ENCODE data around the gene DNAJA2.

The DNAJA2 gene

GRCh38 chr16:46996952-46997458 lies 23.5 kb upstream of the DNAJA2 start:
- no peak for TF ChIP-seq CTCF (IDR thresholded peaks at IDR 0.05; ENCODE audit: low read depth, low read length)
- no peaks in the 10 kb centered on the region for H3K36me3 ChIP-seq
- DNase-seq: no peak
- no peaks in the 10 kb centered on the region for H3K4me1 ChIP-seq
- no peaks in the 10 kb centered on the region for H3K27me3 ChIP-seq
- H3K4me3 ChIP-seq (ENCODE audit: low read depth, low read length): no peak overlapping the region
- no peaks in the 10 kb centered on the region for H3K9me3 ChIP-seq

- H3K27me3 ChIP-seq: no peaks in the 10 kb centered on the region
- no peak overlapping the region for H3K4me3 ChIP-seq (ENCODE audit: low read depth, low read length)
- no peaks in the 10 kb centered on the region for H3K36me3 ChIP-seq
- H3K4me1 ChIP-seq: no peaks in the 10 kb centered on the region
- TF ChIP-seq CTCF (IDR thresholded peaks at IDR 0.05; ENCODE audit: low read depth, low read length): no peak
- DNase-seq: no peak
- no peaks in the 10 kb centered on the region for H3K9me3 ChIP-seq
These were observed 22.9 kb upstream of the DNAJA2 start for GRCh38 chr16:46996391-46996790.

GRCh38 chr16:46991729-46992704 lies 18.5 kb upstream of the DNAJA2 start:
- no peak for TF ChIP-seq CTCF (IDR thresholded peaks at IDR 0.05; ENCODE audit: low read depth, low read length)
- Histone ChIP-seq H3K9me3 (no peaks in the 10 kb centered on the region), H3K27me3 (no peaks in the 10 kb centered on the region), H3K4me1 (no peaks in the 10 kb centered on the region), H3K4me3 (ENCODE audit: low read depth, low read length) (no peak overlapping the region), H3K36me3 (no peaks in the 10 kb centered on the region)
- DNase-seq: no peak

- no peak for DNase-seq
- Histone ChIP-seq H3K9me3 (no peaks in the 10 kb centered on the region), H3K36me3 (no peaks in the 10 kb centered on the region), H3K4me1 (no peaks in the 10 kb centered on the region), H3K4me3 (ENCODE audit: low read depth, low read length) (no peak overlapping the region), H3K27me3 (no peaks in the 10 kb centered on the region)
- TF ChIP-seq CTCF (IDR thresholded peaks at IDR 0.05; ENCODE audit: low read depth, low read length): no peak
These were observed 13.4 kb upstream of the DNAJA2 start for GRCh38 chr16:46986896-46987295.

- no peak for TF ChIP-seq CTCF (IDR thresholded peaks at IDR 0.05; ENCODE audit: low read depth, low read length)
- no peak overlapping the region for H3K4me3 ChIP-seq (ENCODE audit: low read depth, low read length)
- H3K36me3 ChIP-seq: no peaks in the 10 kb centered on the region
- no peak for DNase-seq
- H3K4me1 ChIP-seq: no peaks in the 10 kb centered on the region
- H3K27me3 ChIP-seq: no peaks in the 10 kb centered on the region
- no peaks in the 10 kb centered on the region for H3K9me3 ChIP-seq
These were observed 13.0 kb upstream of the DNAJA2 start for GRCh38 chr16:46986438-46986837.

- Histone ChIP-seq H3K36me3 (no peaks in the 10 kb centered on the region), H3K4me1 (no peaks in the 10 kb centered on the region), H3K4me3 (ENCODE audit: low read depth, low read length) (no peak overlapping the region), H3K9me3 (no peaks in the 10 kb centered on the region), H3K27me3 (no peaks in the 10 kb centered on the region)
- DNase-seq: no peak
- no peak for TF ChIP-seq CTCF (IDR thresholded peaks at IDR 0.05; ENCODE audit: low read depth, low read length)
These were observed 8.9 kb upstream of the DNAJA2 start for GRCh38 chr16:46982335-46982734.

Measured in BE2C (cell line).